ENCODE results near the gene NAA25.

DNA sequence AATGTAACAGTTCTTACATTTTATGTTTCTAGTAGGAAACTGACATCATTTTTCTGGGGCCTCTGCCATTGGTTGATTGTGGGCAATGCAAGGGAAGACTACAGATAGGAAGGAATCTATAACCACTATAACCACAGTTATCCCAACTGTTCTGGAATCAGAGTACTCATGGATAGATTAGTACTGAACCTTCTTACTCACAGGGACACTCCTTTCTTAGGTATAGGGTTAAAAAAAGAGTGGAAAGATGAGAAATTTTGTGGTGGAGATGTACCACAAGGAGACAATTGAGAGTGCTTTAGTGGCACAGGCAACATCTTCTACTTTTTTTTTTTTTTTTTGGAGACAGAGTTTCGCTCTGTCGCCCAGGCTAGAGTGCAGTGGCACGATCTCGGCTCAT, 116.6 kb downstream of the NAA25 start:
- TF ChIP-seq, protein P1, sequence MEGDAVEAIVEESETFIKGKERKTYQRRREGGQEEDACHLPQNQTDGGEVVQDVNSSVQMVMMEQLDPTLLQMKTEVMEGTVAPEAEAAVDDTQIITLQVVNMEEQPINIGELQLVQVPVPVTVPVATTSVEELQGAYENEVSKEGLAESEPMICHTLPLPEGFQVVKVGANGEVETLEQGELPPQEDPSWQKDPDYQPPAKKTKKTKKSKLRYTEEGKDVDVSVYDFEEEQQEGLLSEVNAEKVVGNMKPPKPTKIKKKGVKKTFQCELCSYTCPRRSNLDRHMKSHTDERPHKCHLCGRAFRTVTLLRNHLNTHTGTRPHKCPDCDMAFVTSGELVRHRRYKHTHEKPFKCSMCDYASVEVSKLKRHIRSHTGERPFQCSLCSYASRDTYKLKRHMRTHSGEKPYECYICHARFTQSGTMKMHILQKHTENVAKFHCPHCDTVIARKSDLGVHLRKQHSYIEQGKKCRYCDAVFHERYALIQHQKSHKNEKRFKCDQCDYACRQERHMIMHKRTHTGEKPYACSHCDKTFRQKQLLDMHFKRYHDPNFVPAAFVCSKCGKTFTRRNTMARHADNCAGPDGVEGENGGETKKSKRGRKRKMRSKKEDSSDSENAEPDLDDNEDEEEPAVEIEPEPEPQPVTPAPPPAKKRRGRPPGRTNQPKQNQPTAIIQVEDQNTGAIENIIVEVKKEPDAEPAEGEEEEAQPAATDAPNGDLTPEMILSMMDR (IDR thresholded peaks at IDR 0.05; ENCODE audit: poor library complexity, severe bottlenecking), result no peak
- TF ChIP-seq EZH2 (IDR thresholded peaks at IDR 0.05; ENCODE audit: borderline replicate concordance, insufficient read depth, low read length, poor library complexity, severe bottlenecking) (no peak), SMC3 (conservative IDR thresholded peaks at IDR 0.05; ENCODE audit: poor library complexity) (no peak), EP300 (conservative IDR thresholded peaks at IDR 0.05; ENCODE audit: poor library complexity, severe bottlenecking) (no peak)
